ENCODE data around the gene RIT1.
"Not testable (repeated sequence)": the region's sequence is repeated elsewhere in the genome, so short reads cannot be mapped to it uniquely, and the experiment has no call there.

RIT1 gene

GRCh38 chr1:155932487-155932886, 21.3 kb upstream of the RIT1 start:
- DNase-seq: no peak

- DNase-seq: no peak
These were observed 20.9 kb upstream of the RIT1 start for GRCh38 chr1:155932081-155932480.

- DNase-seq: no peak
These were observed 20.3 kb upstream of the RIT1 start for GRCh38 chr1:155931332-155932038.

- not testable (repeated sequence) for DNase-seq
These were observed 19.6 kb upstream of the RIT1 start for GRCh38 chr1:155930725-155931124.

- no peak for DNase-seq
These were observed 17.9 kb upstream of the RIT1 start for GRCh38 chr1:155929057-155929456.

GRCh38 chr1:155925506-155925905, 14.4 kb upstream of the RIT1 start:
- no peak for DNase-seq

- DNase-seq: no peak
These were observed 9.6 kb upstream of the RIT1 start for GRCh38 chr1:155920717-155921116.

GRCh38 chr1:155919801-155920200, 8.7 kb upstream of the RIT1 start:
- no peak for DNase-seq

GRCh38 chr1:155918660-155919059, 7.5 kb upstream of the RIT1 start:
- no peak for DNase-seq

- no peak for DNase-seq
These were observed 3.0 kb upstream of the RIT1 start for GRCh38 chr1:155913969-155914757.

GRCh38 chr1:155912056-155912536, 947 bp upstream of the RIT1 start:
- no peak for DNase-seq

GRCh38 chr1:155910621-155911121, 478 bp downstream of the RIT1 start:
- no peak for DNase-seq

GRCh38 chr1:155909894-155910293, 1.3 kb downstream of the RIT1 start:
- DNase-seq: no peak

GRCh38 chr1:155904261-155904660, 6.9 kb downstream of the RIT1 start:
- DNase-seq: no peak

GRCh38 chr1:155900161-155900560, 11.0 kb downstream of the RIT1 start:
- DNase-seq: no peak

GRCh38 chr1:155899683-155900082, 11.5 kb downstream of the RIT1 start:
- DNase-seq: no peak

GRCh38 chr1:155898888-155899287, 12.3 kb downstream of the RIT1 start:
- no peak for DNase-seq

- no peak for DNase-seq
These were observed 13.4 kb downstream of the RIT1 start for GRCh38 chr1:155897746-155898145.

- not testable (repeated sequence) for DNase-seq
These were observed 14.7 kb downstream of the RIT1 start for GRCh38 chr1:155896476-155896875.

- not testable (repeated sequence) for DNase-seq
These were observed 15.5 kb downstream of the RIT1 start for GRCh38 chr1:155895617-155896016.

- no peak for DNase-seq
These were observed 17.6 kb downstream of the RIT1 start for GRCh38 chr1:155893389-155894142.

GRCh38 chr1:155892796-155893195, 18.4 kb downstream of the RIT1 start:
- no peak for DNase-seq

GRCh38 chr1:155890251-155890650, 20.9 kb downstream of the RIT1 start:
- DNase-seq: no peak
